Nucleus accumbens (tissue), 56 donors: ENCODE results near the gene TRPV3.
"Not testable (repeated sequence)": the region's sequence is repeated elsewhere in the genome, so short reads cannot be mapped to it uniquely, and the experiment has no call there.

Experiments used
- DNase-seq, 56 donors: peaks; one replicate each; lab custom pipeline; 2025; lab: John Stamatoyannopoulos, UW

The TRPV3 gene

DNA sequence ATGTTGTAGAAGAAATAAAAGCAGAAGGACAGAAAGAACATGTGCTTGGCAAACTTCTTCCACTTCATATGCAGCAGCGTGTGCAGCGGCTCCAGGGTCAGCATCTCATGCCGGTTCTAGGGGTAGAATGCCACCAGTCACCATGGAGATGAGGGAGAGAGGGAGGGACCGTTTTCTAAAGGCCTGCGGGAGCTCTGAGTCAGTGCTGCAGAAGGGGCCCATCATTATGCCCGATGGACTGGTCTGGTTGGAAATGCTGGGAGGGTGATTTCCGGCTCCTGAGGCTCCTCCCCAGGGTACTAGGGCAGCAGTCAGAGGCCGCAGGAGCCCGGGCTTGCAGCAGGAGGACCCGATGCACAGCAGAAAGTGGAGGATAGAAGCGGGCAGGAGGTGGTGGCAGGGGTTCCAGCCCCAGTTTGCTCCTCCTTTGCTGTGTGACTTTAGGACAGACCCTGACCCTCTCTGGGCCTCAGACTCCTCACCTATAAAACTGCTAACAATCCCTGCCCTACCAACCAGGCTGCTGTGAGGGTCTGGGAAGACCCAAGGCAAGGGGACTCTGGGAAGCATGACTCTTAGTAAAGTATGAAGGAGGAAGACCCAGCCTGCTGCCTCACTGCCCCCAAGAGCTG, 28.6 kb downstream of the TRPV3 start:
- DNase-seq: peak in 10 of 56 donors; percentile 12 to 44 (median 21)

DNA sequence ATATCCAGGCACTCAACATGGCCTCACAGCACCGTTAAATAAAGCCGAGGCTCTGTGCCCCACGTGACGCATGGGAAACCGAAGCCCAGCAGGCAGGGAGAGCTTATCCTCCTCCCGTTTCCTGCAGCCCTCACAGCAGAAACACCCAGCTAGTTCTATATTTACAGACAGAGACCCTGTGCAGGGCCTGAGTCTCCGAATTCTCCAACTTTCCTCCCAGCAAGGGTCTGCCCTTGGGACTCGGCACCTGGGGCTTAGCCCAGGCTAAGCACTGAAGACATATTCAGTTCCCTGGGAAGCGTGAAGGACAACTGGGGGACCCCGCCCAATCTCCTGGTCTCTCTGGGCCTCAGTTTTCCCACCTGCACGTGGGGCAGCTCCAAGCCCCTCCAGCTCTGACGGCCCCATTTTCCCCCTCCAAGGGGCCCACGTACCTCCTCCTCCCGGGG, 29.2 kb downstream of the TRPV3 start:
- no peak for DNase-seq

DNA sequence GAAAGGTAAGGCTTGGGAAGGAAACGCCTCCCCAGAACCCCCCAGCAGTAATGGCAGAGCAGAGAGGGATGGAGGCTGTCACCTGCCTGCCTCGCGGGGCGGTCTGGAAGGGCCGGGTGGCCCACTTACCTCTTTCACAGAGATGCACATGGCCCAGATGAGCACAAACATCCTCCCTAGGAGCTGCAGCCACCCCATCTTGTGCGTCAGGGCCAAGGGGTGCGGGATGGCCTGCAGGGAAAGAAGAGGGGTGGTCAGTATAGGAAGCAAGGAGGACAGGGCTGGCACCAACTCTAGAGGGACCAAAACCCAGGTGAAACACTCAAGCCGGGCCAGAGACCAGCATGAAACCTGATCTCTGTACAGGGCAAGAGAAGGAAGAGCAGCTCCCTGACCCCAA, 29.7 kb downstream of the TRPV3 start:
- no peak for DNase-seq

DNA sequence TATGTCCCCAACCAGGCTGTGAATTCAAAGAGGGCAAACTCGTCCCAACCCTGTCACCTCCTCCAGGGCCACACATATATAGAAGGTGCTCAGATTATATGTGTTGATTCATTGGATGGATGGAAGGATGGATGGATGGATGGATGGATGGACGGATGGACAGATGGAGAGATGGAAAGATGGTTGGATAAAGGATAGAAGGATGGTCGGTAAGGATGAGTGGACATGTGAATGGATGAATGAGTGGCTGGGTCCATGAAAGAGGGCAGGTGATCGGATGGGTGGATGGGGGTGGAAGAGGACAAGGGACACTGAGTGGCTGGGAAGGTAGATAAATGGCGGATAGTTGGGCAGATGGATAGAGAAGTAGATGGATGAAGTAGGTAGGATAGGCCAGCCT, 30.1 kb downstream of the TRPV3 start:
- no peak for DNase-seq

- DNase-seq: no peak
These were observed 30.6 kb downstream of the TRPV3 start for GRCh38 chr17:3526971-3527370.

DNA sequence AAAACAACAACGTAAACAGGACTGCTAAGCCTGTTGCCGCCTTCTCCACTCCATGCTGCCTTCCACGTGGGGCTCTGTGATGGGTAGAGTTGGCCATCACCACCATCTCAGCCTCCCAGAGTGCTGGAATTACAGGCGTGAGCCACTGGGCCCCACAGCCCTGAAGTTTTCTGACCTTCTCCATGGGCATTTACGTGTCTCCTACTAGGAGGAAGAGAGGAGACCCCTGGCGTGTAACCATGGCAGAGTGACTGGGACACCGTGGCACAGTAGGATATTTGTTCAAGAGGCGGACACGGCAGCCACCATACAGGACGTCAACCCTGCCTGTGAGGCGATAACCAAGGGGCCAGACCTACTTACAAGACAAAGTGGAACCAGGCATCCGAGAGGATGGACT, 31.1 kb downstream of the TRPV3 start:
- DNase-seq: no peak

GRCh38 chr17:3524024-3524423, 33.6 kb downstream of the TRPV3 start:
- no peak for DNase-seq

DNA sequence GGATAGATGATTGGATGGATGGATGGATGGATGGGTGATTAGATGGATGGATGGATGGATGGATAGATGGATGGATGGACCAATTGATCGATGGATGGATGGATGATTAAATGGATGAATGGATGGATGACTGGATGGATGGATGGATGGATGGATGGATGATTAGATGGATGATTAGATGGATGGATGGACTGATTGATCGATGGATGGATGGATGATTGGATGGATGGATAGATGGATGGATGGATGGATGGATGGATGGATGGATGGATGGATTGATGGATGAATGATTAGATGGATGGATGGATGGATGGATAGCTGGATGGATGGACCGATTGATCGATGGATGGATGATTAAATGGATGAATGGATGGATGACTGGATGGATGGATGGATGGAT, 38.1 kb downstream of the TRPV3 start:
- DNase-seq: not testable (repeated sequence)

- no peak for DNase-seq
These were observed 42.7 kb downstream of the TRPV3 start for GRCh38 chr17:3514873-3515272.

- not testable (repeated sequence) for DNase-seq
These were observed 43.4 kb downstream of the TRPV3 start for GRCh38 chr17:3514167-3514566.

GRCh38 chr17:3513305-3514035, 44.1 kb downstream of the TRPV3 start:
- DNase-seq: peak in 14 of 56 donors; percentile 9 to 55 (median 18)

DNA sequence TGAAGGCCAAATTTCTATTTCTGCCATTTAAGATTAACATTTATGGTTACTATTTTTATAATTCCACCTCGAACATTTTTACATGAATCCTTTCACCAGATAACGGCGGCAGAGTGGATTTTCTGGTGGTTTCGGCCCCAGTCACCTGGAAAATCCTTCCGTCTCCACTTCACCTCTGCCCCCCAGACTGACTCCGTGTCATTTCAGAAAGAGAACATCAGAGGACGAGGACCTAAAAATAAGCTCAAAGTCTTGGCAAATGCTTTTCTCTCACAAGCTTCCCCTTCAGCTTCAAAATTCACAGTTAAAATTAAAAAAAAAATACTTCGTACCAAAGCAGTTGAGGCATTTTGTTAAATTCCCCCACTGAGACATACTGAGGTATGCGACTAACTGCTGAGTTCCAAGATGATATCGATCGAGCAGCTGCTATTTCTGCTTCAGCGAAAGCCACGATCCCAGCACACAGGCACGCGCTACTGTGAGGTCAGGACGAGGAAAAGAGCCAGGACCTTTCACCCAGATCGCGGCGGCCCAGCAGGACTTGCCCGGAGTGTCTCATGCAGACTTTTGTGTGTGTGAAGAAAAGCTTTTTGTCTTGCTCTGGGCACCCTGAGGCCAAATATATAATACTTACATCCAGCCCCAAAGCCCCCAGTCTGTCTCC, 45.0 kb downstream of the TRPV3 start:
- peak in 50 of 56 donors; percentile 47 to 92 (median 81) for DNase-seq

DNA sequence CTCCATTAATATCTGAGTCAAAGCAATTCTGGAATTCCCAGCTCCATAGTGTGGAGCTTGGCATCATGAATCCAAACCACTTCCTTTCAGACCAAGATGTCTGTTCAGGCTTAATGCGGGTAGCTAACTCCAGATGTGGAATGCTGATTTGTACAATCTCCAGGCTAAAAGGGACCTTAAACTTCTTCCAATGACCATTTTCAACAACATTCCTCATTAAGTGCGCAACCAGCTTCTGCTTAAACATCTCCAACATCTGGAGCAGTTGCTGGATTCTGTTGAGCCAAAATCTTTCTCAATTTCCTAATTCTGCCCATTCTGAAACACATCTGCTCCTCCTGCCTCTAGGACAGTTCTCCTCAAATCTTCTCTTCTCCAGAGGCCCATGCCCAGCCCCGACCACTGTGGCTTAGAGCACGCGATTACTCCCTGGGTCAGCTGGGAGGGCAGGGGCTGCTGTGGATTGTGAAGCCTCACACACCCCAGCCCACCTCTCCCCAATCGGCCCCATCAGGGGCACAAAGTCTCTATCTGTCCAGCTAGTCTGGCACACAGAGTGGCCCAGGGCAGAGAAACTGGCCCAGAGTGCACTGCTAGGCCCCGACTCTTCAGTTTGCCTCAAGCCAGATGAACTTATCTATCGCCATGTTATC, 45.6 kb downstream of the TRPV3 start:
- DNase-seq: no peak

DNA sequence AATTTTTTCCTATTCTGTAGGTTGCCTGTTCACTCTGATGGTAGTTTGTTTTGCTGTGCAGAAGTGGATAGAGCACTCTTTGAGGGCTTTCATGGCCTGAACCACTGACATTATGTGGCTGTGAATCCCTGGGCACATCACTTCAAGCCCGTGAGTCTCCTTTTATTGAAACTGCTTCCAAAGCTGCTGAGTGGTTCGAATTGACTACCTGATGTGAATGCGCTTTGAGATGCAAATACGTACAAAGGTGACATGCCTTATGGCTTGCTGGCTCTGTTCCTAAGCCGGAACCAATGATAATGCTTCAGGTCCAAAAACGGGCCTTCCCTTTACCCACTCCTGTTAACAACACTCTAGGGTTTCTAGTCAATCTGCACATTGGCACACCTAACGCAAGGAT, 47.5 kb downstream of the TRPV3 start:
- DNase-seq: no peak

GRCh38 chr17:3507869-3508268, 49.7 kb downstream of the TRPV3 start:
- no peak for DNase-seq

DNA sequence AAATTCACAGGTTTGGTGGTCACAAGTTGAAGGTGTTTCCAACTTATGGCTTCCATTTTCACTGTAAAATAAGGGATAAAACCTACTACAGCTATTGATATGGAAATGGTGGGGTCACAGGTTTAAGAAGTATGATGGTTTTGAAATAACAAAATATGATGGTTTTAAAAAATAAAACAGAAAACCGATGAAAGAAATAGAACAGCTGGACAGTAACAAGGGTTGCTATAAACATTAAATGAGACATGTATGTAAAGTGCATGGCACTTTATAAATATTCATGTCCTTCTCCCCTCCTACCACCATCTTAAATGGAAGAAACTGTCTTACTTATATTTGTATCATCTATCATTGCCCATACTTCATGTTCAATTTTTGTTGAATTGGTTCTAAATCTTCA, 50.5 kb downstream of the TRPV3 start:
- no peak for DNase-seq

DNA sequence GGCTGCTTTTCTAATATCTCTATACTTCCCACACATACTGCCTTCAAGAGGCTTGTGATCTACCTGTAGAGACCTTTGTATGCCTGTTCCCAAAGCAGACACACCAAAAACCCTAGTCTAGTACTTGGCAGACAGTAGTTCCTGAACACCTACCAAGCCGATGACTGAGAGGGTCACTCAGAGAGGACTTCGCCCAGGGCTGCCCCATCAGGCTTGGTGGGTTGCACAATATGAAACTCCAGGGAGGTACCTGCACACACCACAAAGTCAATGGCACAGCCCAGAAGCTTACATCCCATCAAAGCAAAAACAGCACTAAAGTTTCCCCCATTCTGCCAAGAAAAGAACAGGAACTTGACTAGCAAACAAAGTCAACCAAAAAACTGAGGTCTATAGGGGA, 51.6 kb downstream of the TRPV3 start:
- DNase-seq: no peak

- no peak for DNase-seq
These were observed 52.6 kb downstream of the TRPV3 start for GRCh38 chr17:3505008-3505407.

DNA sequence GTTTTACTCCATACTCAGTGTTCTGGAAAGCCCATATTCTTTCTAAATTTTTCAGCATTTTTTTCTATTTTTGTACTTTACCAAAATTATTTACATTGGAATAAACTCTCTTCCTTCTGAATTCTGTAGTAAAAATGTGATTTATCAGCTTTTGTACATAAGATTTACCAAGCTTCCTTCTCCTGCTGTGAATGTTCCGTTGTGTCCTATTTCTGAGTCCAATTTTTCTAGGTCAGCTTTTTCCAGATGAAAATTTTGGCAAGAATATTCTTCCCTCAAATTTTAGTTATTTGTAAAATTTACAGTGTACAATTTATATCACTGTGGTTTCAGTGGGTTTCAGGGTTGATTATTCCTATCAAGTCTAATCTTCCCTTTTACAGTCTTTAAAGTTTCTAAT, 54.3 kb downstream of the TRPV3 start:
- no peak for DNase-seq

GRCh38 chr17:3502466-3502865, 55.1 kb downstream of the TRPV3 start:
- DNase-seq: peak in 44 of 56 donors; percentile 4 to 78 (median 34)

DNA sequence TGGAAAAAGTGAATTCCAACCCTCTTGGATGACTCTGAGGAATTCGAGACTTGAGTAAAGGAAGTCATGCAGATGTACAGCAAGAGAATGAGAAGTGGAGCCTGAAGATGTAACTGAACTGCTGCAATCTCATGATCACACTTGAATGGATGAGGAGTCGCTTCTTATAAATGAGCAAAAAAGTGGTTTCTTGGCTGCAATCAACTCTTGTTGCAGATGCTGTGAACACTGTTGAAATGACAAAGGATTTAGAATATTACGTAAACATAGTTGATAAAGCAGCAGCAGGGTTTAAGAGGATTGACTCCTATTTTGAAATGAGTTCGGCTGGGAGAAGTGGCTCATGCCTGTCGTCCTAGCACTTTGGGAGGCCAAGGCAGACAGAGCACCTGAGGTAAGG, 56.3 kb downstream of the TRPV3 start:
- DNase-seq: no peak
